SK-N-SH (cell line): ENCODE data around the gene ZDHHC19. TPM values are rescaled to one million over a fixed set of nuclear protein-coding genes. Genes with fewer than 3 reads are reported as not detected.

Source experiments
- CTCF ChIA-PET: fragments of 300-600, 350-600 bp; formaldehyde crosslinking; extraction: SDS; loops from one replicate; lab custom pipeline; 2021; lab: Yijun Ruan, JAX
- POLR2A ChIA-PET: fragments of 350-600 bp; sonication (Branson Sonifier 250); formaldehyde crosslinking; extraction: SDS; loops from one replicate; lab custom pipeline; 2020; ENCODE audit warnings: antibody characterized with exemption, inconsistent platforms; lab: Yijun Ruan, JAX
- DNase-seq: peaks from one replicate; pipeline ENCODE4 v3.0.0; 2012
- H2AFZ ChIP-seq: fragments of 200-600 bp; sonication (generic); 2 replicates; pipeline ENCODE4 v1.8.1; 2016; ENCODE audit warnings: antibody characterized with exemption, mild to moderate bottlenecking, low read depth
- H3F3A ChIP-seq: fragments of 200-600 bp; sonication (generic); replicated peaks from 2 replicates; pipeline ENCODE3; 2016; ENCODE audit warnings: antibody characterized with exemption, mild to moderate bottlenecking; ENCODE audit not compliant: insufficient read depth
- H3K27ac ChIP-seq, 2 experiments: fragments of 200-500 bp in 1 of 2; fragments of 200-600 bp in 1 of 2; sonication (Bioruptor generic) in 1 of 2; sonication (generic), shearing (Covaris generic) in 1 of 2; 2 replicates each; pipeline versions ENCODE4 v1.5.1 to v1.6.1; 2014 to 2016; ENCODE audit warnings: low read depth in 2 of 2, inconsistent platforms in 1 of 2, low read length in 1 of 2, mild to moderate bottlenecking in 1 of 2, mixed read lengths in 1 of 2
- H3K27me3 ChIP-seq: fragments of 200-600 bp; sonication (generic), shearing (Covaris generic); 2 replicates; pipeline ENCODE4 v1.6.1; 2016; ENCODE audit warnings: mixed run types; ENCODE audit not compliant: insufficient read depth
- H3K36me3 ChIP-seq, 2 experiments: fragments of 200-500 bp in 1 of 2; fragments of 200-600 bp in 1 of 2; sonication (Bioruptor generic) in 1 of 2; sonication (generic) in 1 of 2; replicated peaks in 1 of 2; 2 replicates each; pipeline versions ENCODE3 to v1.5.1; 2014 to 2016; ENCODE audit warnings: low read length in 1 of 2, mild to moderate bottlenecking in 1 of 2; ENCODE audit not compliant: insufficient read depth in 2 of 2, control insufficient read depth in 1 of 2
- H3K4me1 ChIP-seq, 2 experiments: fragments of 200-500 bp in 1 of 2; fragments of 200-600 bp in 1 of 2; sonication (Bioruptor generic) in 1 of 2; sonication (generic), shearing (Covaris generic) in 1 of 2; 2 replicates each; pipeline versions ENCODE4 v1.5.1 to v1.6.1; 2014 to 2016; ENCODE audit warnings: low read depth in 1 of 2, low read length in 1 of 2, mixed run types in 1 of 2; ENCODE audit not compliant: insufficient read depth in 2 of 2, control insufficient read depth in 1 of 2
- H3K4me2 ChIP-seq: fragments of 200-600 bp; sonication (generic), shearing (Covaris generic); 2 replicates; pipeline ENCODE4 v1.6.1; 2017; ENCODE audit warnings: mixed run types
- H3K4me3 ChIP-seq, 2 experiments: fragments of 200-500 bp in 1 of 2; fragments of 200-600 bp in 1 of 2; sonication (Bioruptor generic) in 1 of 2; sonication (generic), shearing (Covaris generic) in 1 of 2; 2 replicates each; pipeline versions ENCODE4 v1.5.1 to v1.8.1; 2014 to 2016; ENCODE audit warnings: low read depth in 2 of 2, inconsistent platforms in 1 of 2, low read length in 1 of 2, mild to moderate bottlenecking in 1 of 2, mixed read lengths in 1 of 2, moderate library complexity in 1 of 2
- H3K79me2 ChIP-seq: fragments of 200-600 bp; sonication (generic); 2 replicates; pipeline ENCODE4 v1.8.1; 2017; ENCODE audit warnings: mild to moderate bottlenecking; ENCODE audit not compliant: insufficient read depth
- H3K9ac ChIP-seq: fragments of 200-600 bp; sonication (generic); 2 replicates; pipeline ENCODE4 v1.6.1; 2017; ENCODE audit warnings: mixed run types
- H3K9me2 ChIP-seq: fragments of 200-600 bp; sonication (generic); 2 replicates; pipeline ENCODE4 v1.6.1; 2017; ENCODE audit warnings: mixed run types
- H3K9me3 ChIP-seq: fragments of 200-600 bp; sonication (generic); 2 replicates; pipeline ENCODE4 v1.6.1; 2017; ENCODE audit warnings: mixed run types, mild to moderate bottlenecking, moderate library complexity
- H4K20me1 ChIP-seq: fragments of 200-600 bp; sonication (generic); 2 replicates; pipeline ENCODE4 v1.6.1; 2017; ENCODE audit warnings: mild to moderate bottlenecking, mixed run types; ENCODE audit not compliant: insufficient read depth
- CTCF ChIP-seq: fragments of 200-600 bp; sonication (generic); IDR thresholded peaks from 2 replicates; pipeline ENCODE4 v1.6.1; 2017; ENCODE audit warnings: antibody characterized with exemption, mild to moderate bottlenecking, moderate library complexity
- EZH2phosphoT487 ChIP-seq: fragments of 200-600 bp; sonication (generic); IDR thresholded peaks from 2 replicates; pipeline ENCODE4 v1.6.1; 2017; ENCODE audit warnings: low read depth, mixed run types, mild to moderate bottlenecking, antibody characterized with exemption, moderate library complexity, borderline replicate concordance
- FOSL2 ChIP-seq: IDR thresholded peaks from 2 replicates; pipeline ENCODE4 v1.4.0; 2012; ENCODE audit warnings: low read depth, mild to moderate bottlenecking, moderate library complexity, borderline replicate concordance
- GATA2 ChIP-seq: sonication (generic); formaldehyde crosslinking; IDR thresholded peaks from 2 replicates; pipeline ENCODE4 v1.5.0; 2020; ENCODE audit warnings: mild to moderate bottlenecking, missing genetic modification reagents
- JUND ChIP-seq: IDR thresholded peaks from 2 replicates; pipeline ENCODE4 v1.4.0; 2012
- MXI1 ChIP-seq: IDR thresholded peaks from 2 replicates; pipeline ENCODE4 v1.6.1; 2012; ENCODE audit warnings: mild to moderate bottlenecking, low read depth, low read length, improper control_type of control experiment
- PBX3 ChIP-seq: IDR thresholded peaks from 2 replicates; pipeline ENCODE4; 2012
- POLR2AphosphoS5 ChIP-seq: IDR thresholded peaks from 2 replicates; pipeline ENCODE4 v1.6.1; 2012; ENCODE audit warnings: low read depth, low read length
- RAD21 ChIP-seq: IDR thresholded peaks from 2 replicates; pipeline ENCODE4 v1.6.1; 2012; ENCODE audit warnings: mild to moderate bottlenecking, low read length
- REST ChIP-seq: IDR thresholded peaks from 2 replicates; pipeline ENCODE4 v1.6.1; 2012; ENCODE audit warnings: mild to moderate bottlenecking, low read depth, low read length, moderate library complexity
- TCF12 ChIP-seq: IDR thresholded peaks from 2 replicates; pipeline ENCODE4 v1.4.0; 2012
- USF2 ChIP-seq: fragments of 150-350 bp; IDR thresholded peaks from 2 replicates; pipeline ENCODE4 v1.6.1; 2017; ENCODE audit warnings: antibody characterized with exemption, low read length, low read depth, borderline replicate concordance
- YY1 ChIP-seq: IDR thresholded peaks from 2 replicates; pipeline ENCODE4 v1.4.0; 2012; ENCODE audit warnings: low read depth, mild to moderate bottlenecking
- ZBTB33 ChIP-seq: IDR thresholded peaks from 2 replicates; pipeline ENCODE4 v1.4.0; 2012; ENCODE audit warnings: low read depth, borderline replicate concordance
- WGBS: methylation state at CpG from one replicate; pipeline ENCODE4 v1.1.6; 2017; ENCODE audit warnings: low lambda C conversion rate; 5-methylcytosine and 5-hydroxymethylcytosine counted together
- polyA plus RNA-seq, 3 experiments: library from polyadenylated mRNA; depleted of rRNA; stranded (reverse); fragments of >200 nt; gene quantifications; 2 replicates each; pipeline ENCODE4 v1.2.3, GENCODE V29; 2012

ZDHHC19 gene
- polyA plus RNA-seq, 1 of the 3 experiments (the other 2 are of a cell fraction), result not detected

GRCh38 chr3:196202516-196202970 is 8.7 kb downstream of the ZDHHC19 start:
- Histone ChIP-seq H2AFZ (no peak overlapping the region), H3F3A (no peaks in the 10 kb centered on the region), H4K20me1 (no peaks in the 10 kb centered on the region), H3K4me1 (peaks cover 0 to 3% of the 10 kb centered on the region in 2 experiments; a peak in 1 of 4 replicates), H3K9me3 (no peaks in the 10 kb centered on the region), H3K27me3 (no peaks in the 10 kb centered on the region), H3K9me2 (no peaks in the 10 kb centered on the region), H3K36me3 (no peaks in the 10 kb centered on the region), H3K27ac (no peak overlapping the region), H3K9ac (no peak overlapping the region), H3K79me2 (no peaks in the 10 kb centered on the region), H3K4me2 (no peak overlapping the region), H3K4me3 (no peak overlapping the region)
- ChIA-PET CTCF (interaction anchor here (1.3 to 2.1 kb wide), 2 partner anchors 129 to 131 kb away, joined by 3 to 11 read pairs; no protein-coding TSS in a partner anchor), POLR2A (no interaction called here)
- DNase-seq, result no peak
- 85% methylated on average over 16 of the region's 21 CpGs for WGBS
- TF ChIP-seq JUND, result no peak
- TF ChIP-seq TCF12, result no peak
- TF ChIP-seq USF2, result no peak
- TF ChIP-seq YY1, result no peak
- TF ChIP-seq ZBTB33, result no peak
- no peak for TF ChIP-seq MXI1
- TF ChIP-seq FOSL2, result no peak
- no peak for TF ChIP-seq POLR2AphosphoS5
- TF ChIP-seq EZH2phosphoT487, result no peak

- no peak for DNase-seq
- H3K79me2 ChIP-seq, result no peaks in the 10 kb centered on the region
- H3K27ac ChIP-seq, result no peak overlapping the region
- no peaks in the 10 kb centered on the region for H3K27me3 ChIP-seq
- WGBS, result 90% methylated on average over 13 of the region's 19 CpGs
- no peaks in the 10 kb centered on the region for H3K9me3 ChIP-seq
- H2AFZ ChIP-seq, result no peak overlapping the region
- no peaks in the 10 kb centered on the region for H4K20me1 ChIP-seq
- H3K4me1 ChIP-seq, result peaks cover 0 to 6% of the 10 kb centered on the region in 2 experiments; a peak in 1 of 4 replicates
- no peak overlapping the region for H3K9ac ChIP-seq
- H3K9me2 ChIP-seq, result no peaks in the 10 kb centered on the region
- no peaks in the 10 kb centered on the region for H3F3A ChIP-seq
- ChIA-PET CTCF (interaction anchor here (0.7 to 13.7 kb wide), 4 partner anchors 119 to 154 kb away, joined by 3 to 258 read pairs (median 4); no protein-coding TSS in a partner anchor), POLR2A (no interaction called here)
- H3K4me3 ChIP-seq, result no peak overlapping the region
- H3K36me3 ChIP-seq, result no peaks in the 10 kb centered on the region
- H3K4me2 ChIP-seq, result no peak overlapping the region
- TF ChIP-seq REST (peak; percentile 46; the same call in 1 of the 2 replicates), PBX3 (no peak), GATA2 (CRISPR knock-in tag) (no peak), CTCF (peak; percentile 26; the same call in 1 of the 2 replicates), FOSL2 (no peak), RAD21 (peak; percentile 43)
These were observed 12.1 kb downstream of the ZDHHC19 start for GRCh38 chr3:196198771-196199753.
